Measurements from ENCODE around the gene PPP3R1. TPM values are rescaled to one million over a fixed set of nuclear protein-coding genes. Genes with fewer than 3 reads are reported as not detected.

Gene PPP3R1
- total and polyA plus RNA-seq, 9 of the 15 experiments (the other 6 are each of a cell fraction or from before 2014, with no cell fraction given): 3.7 to 70.0 (median 24.8) TPM

DNA sequence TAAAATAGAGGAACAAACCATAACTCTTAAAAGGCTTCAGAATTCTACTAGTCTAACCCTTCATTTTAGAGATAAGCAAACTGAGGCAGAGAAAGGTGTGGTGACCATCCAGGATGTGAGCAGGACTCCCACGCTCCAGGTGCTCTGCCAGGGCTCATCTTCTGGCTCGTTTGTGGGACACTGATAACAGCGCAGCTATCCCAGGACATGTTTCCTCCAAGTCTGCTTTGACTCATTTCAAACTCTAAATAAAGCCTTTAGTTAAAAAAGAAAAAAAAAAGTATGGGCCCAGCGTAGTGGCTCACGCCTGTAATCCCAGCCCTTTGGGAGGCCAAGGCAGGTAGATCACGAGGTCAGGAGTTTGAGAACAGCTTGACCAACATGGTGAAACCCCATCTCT lies 39.0 kb upstream of the PPP3R1 start (continued):
- TF ChIP-seq, protein P1, sequence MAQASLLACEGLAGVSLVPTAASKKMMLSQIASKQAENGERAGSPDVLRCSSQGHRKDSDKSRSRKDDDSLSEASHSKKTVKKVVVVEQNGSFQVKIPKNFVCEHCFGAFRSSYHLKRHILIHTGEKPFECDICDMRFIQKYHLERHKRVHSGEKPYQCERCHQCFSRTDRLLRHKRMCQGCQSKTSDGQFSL (CRISPR knock-in tag; IDR thresholded peaks at IDR 0.05): no peak
- TF ChIP-seq, protein P1 (tag; IDR thresholded peaks at IDR 0.05): no peak
- no peak for TF ChIP-seq NFIX (CRISPR knock-in tag; IDR thresholded peaks at IDR 0.05; ENCODE audit: low read depth)
- no peak for TF ChIP-seq PRMT5 (CRISPR knock-in tag; IDR thresholded peaks at IDR 0.05)
- no peak for TF ChIP-seq ZNF644 (tag; IDR thresholded peaks at IDR 0.05; ENCODE audit: low read depth)
- TF ChIP-seq POLR2AphosphoS2 (IDR thresholded peaks at IDR 0.05; ENCODE audit: low read length): no peak
- TF ChIP-seq TRIM28 (IDR thresholded peaks at IDR 0.05): no peak
- TF ChIP-seq, protein P2, sequence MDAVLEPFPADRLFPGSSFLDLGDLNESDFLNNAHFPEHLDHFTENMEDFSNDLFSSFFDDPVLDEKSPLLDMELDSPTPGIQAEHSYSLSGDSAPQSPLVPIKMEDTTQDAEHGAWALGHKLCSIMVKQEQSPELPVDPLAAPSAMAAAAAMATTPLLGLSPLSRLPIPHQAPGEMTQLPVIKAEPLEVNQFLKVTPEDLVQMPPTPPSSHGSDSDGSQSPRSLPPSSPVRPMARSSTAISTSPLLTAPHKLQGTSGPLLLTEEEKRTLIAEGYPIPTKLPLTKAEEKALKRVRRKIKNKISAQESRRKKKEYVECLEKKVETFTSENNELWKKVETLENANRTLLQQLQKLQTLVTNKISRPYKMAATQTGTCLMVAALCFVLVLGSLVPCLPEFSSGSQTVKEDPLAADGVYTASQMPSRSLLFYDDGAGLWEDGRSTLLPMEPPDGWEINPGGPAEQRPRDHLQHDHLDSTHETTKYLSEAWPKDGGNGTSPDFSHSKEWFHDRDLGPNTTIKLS (IDR thresholded peaks at IDR 0.05; ENCODE audit: borderline replicate concordance, low read depth): no peak
- TF ChIP-seq, protein P3, sequence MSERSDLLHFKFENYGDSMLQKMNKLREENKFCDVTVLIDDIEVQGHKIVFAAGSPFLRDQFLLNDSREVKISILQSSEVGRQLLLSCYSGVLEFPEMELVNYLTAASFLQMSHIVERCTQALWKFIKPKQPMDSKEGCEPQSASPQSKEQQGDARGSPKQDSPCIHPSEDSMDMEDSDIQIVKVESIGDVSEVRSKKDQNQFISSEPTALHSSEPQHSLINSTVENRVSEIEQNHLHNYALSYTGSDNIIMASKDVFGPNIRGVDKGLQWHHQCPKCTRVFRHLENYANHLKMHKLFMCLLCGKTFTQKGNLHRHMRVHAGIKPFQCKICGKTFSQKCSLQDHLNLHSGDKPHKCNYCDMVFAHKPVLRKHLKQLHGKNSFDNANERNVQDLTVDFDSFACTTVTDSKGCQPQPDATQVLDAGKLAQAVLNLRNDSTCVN (CRISPR knock-in tag; IDR thresholded peaks at IDR 0.05): no peak
- TF ChIP-seq, protein P4, sequence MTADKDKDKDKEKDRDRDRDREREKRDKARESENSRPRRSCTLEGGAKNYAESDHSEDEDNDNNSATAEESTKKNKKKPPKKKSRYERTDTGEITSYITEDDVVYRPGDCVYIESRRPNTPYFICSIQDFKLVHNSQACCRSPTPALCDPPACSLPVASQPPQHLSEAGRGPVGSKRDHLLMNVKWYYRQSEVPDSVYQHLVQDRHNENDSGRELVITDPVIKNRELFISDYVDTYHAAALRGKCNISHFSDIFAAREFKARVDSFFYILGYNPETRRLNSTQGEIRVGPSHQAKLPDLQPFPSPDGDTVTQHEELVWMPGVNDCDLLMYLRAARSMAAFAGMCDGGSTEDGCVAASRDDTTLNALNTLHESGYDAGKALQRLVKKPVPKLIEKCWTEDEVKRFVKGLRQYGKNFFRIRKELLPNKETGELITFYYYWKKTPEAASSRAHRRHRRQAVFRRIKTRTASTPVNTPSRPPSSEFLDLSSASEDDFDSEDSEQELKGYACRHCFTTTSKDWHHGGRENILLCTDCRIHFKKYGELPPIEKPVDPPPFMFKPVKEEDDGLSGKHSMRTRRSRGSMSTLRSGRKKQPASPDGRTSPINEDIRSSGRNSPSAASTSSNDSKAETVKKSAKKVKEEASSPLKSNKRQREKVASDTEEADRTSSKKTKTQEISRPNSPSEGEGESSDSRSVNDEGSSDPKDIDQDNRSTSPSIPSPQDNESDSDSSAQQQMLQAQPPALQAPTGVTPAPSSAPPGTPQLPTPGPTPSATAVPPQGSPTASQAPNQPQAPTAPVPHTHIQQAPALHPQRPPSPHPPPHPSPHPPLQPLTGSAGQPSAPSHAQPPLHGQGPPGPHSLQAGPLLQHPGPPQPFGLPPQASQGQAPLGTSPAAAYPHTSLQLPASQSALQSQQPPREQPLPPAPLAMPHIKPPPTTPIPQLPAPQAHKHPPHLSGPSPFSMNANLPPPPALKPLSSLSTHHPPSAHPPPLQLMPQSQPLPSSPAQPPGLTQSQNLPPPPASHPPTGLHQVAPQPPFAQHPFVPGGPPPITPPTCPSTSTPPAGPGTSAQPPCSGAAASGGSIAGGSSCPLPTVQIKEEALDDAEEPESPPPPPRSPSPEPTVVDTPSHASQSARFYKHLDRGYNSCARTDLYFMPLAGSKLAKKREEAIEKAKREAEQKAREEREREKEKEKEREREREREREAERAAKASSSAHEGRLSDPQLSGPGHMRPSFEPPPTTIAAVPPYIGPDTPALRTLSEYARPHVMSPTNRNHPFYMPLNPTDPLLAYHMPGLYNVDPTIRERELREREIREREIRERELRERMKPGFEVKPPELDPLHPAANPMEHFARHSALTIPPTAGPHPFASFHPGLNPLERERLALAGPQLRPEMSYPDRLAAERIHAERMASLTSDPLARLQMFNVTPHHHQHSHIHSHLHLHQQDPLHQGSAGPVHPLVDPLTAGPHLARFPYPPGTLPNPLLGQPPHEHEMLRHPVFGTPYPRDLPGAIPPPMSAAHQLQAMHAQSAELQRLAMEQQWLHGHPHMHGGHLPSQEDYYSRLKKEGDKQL (CRISPR knock-in tag; IDR thresholded peaks at IDR 0.05; ENCODE audit: borderline replicate concordance): no peak
- TF ChIP-seq, protein P5, sequence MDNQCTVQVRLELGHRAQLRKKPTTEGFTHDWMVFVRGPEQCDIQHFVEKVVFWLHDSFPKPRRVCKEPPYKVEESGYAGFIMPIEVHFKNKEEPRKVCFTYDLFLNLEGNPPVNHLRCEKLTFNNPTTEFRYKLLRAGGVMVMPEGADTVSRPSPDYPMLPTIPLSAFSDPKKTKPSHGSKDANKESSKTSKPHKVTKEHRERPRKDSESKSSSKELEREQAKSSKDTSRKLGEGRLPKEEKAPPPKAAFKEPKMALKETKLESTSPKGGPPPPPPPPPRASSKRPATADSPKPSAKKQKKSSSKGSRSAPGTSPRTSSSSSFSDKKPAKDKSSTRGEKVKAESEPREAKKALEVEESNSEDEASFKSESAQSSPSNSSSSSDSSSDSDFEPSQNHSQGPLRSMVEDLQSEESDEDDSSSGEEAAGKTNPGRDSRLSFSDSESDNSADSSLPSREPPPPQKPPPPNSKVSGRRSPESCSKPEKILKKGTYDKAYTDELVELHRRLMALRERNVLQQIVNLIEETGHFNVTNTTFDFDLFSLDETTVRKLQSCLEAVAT (IDR thresholded peaks at IDR 0.05): no peak
- TF ChIP-seq SMARCE1 (IDR thresholded peaks at IDR 0.05): no peak
- no peak for TF ChIP-seq FOXA3 (CRISPR knock-in tag; conservative IDR thresholded peaks at IDR 0.05 in 1 of 2, IDR thresholded peaks at IDR 0.05 in 1 of 2)
- TF ChIP-seq, protein P6, sequence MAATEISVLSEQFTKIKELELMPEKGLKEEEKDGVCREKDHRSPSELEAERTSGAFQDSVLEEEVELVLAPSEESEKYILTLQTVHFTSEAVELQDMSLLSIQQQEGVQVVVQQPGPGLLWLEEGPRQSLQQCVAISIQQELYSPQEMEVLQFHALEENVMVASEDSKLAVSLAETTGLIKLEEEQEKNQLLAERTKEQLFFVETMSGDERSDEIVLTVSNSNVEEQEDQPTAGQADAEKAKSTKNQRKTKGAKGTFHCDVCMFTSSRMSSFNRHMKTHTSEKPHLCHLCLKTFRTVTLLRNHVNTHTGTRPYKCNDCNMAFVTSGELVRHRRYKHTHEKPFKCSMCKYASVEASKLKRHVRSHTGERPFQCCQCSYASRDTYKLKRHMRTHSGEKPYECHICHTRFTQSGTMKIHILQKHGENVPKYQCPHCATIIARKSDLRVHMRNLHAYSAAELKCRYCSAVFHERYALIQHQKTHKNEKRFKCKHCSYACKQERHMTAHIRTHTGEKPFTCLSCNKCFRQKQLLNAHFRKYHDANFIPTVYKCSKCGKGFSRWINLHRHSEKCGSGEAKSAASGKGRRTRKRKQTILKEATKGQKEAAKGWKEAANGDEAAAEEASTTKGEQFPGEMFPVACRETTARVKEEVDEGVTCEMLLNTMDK (IDR thresholded peaks at IDR 0.05; ENCODE audit: borderline replicate concordance, insufficient read depth, low read depth, low read length, poor library complexity, severe bottlenecking): no peak
- peak; percentile 45; the same call in 1 of the 2 replicates for TF ChIP-seq DPF2 (IDR thresholded peaks at IDR 0.05)
- TF ChIP-seq HIVEP1 (CRISPR knock-in tag; IDR thresholded peaks at IDR 0.05): no peak

Measured in K562 (cell line).